ENCODE measurements around the gene NEK2. TPM values are rescaled to one million over a fixed set of nuclear protein-coding genes. Genes with fewer than 3 reads are reported as not detected.

NEK2 gene
- total RNA-seq, 4 donors from 2014 or later: 17.7 TPM; not detected in 3

DNA sequence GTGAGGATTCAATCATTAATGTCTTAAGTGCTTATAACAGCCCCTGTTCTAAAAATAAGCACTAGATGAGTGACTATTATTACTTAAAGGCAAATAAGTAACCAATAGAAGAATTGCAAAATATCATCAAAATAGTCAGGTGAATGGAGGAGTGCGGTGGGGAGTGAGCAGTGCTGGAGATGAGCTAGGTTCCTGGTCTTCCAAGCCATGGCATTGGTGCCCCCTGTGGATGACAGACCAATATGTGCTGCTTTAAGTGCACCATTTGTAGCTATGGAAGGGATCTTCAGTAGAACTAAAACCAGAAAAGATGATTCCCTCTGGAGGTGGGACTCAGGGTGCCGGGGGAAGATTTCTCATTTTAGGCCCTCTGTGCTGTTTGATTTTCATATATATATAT, 50.4 kb downstream of the NEK2 start:
- no peaks in the 10 kb centered on the region for H3K4me1 ChIP-seq

DNA sequence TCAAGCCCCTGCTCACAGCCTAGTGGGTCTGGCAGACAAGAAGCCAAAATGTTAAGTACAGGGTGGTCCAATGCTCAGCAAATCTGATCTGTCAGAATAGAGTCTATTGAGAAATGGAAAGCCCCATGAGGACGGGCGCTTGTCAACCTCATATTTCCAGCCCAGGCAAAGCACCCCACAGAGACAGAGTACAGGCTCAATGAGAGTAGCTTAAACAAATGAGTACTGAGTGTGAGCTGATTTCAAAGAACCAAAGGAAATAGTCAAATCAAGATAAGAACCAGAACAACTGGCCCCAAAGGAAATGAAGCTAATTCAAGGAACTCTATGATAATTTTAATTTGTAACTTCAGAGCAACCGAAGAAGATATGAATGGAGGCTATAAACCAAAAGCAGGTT, 51.9 kb downstream of the NEK2 start:
- no peak overlapping the region for H3K4me3 ChIP-seq
- no peaks in the 10 kb centered on the region for H3K9me3 ChIP-seq
- H3K27me3 ChIP-seq: no peaks in the 10 kb centered on the region
- no peak overlapping the region for H3K27ac ChIP-seq
- DNase-seq: no peak
- no peaks in the 10 kb centered on the region for H3K36me3 ChIP-seq
- intact Hi-C loops (cut with DNase I; ENCODE audit: low total_unique reads): no loop called here
- no peak for TF ChIP-seq POLR2A (IDR thresholded peaks at IDR 0.05)
- TF ChIP-seq, protein P1, sequence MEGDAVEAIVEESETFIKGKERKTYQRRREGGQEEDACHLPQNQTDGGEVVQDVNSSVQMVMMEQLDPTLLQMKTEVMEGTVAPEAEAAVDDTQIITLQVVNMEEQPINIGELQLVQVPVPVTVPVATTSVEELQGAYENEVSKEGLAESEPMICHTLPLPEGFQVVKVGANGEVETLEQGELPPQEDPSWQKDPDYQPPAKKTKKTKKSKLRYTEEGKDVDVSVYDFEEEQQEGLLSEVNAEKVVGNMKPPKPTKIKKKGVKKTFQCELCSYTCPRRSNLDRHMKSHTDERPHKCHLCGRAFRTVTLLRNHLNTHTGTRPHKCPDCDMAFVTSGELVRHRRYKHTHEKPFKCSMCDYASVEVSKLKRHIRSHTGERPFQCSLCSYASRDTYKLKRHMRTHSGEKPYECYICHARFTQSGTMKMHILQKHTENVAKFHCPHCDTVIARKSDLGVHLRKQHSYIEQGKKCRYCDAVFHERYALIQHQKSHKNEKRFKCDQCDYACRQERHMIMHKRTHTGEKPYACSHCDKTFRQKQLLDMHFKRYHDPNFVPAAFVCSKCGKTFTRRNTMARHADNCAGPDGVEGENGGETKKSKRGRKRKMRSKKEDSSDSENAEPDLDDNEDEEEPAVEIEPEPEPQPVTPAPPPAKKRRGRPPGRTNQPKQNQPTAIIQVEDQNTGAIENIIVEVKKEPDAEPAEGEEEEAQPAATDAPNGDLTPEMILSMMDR (IDR thresholded peaks at IDR 0.05): no peak
- no peaks in the 10 kb centered on the region for H3K4me1 ChIP-seq

More for the DNA sequence above, 50.4 kb downstream of the NEK2 start:
- TF ChIP-seq POLR2A (IDR thresholded peaks at IDR 0.05): no peak
- TF ChIP-seq, protein P1 (IDR thresholded peaks at IDR 0.05): peak in 1 of 4 experiments; percentile 30
- no peak overlapping the region for H3K4me3 ChIP-seq
- H3K36me3 ChIP-seq: no peaks in the 10 kb centered on the region
- H3K27ac ChIP-seq: no peak overlapping the region
- no peaks in the 10 kb centered on the region for H3K27me3 ChIP-seq
- DNase-seq: no peak
- intact Hi-C loops (cut with DNase I; ENCODE audit: low total_unique reads): no loop called here
- H3K9me3 ChIP-seq: no peaks in the 10 kb centered on the region

DNA sequence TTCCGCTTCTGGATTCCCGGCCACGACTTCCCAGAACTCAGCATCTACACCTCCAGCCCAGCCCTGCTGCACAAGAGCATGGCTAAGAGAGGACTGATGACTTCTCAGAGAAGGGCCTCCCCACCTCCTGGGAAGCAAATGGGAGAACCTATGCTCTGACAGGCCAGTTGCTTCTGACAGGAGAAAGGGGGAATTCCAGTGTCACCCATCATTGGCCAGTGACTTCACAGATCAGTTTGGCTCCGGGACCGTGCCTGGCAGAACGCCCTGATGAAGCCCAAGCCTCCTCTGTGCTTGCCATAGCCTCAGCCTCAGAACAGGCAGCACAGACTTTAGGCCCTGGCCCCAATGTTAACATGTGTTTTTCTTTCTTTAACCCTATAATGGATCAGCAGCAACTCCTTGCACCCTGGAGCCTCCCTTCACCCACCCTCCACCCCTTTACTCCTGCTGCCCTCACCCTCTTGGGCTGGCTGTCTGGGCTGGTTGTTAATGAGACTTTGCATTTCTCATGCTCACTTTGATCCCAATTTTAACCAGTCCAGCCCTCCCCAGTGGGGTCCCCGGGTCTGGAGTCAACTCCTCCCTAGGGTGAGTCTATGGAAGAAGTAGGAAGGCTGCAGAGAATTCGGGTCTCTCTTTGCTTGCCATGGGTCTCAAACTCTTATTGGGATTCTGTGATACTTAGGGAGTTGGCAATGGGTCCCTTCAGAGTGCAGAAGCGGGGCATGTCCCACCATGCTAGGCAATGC, 53.8 kb downstream of the NEK2 start:
- H3K9me3 ChIP-seq: no peaks in the 10 kb centered on the region
- no peaks in the 10 kb centered on the region for H3K36me3 ChIP-seq
- no peaks in the 10 kb centered on the region for H3K4me1 ChIP-seq
- TF ChIP-seq, protein P1 (IDR thresholded peaks at IDR 0.05): no peak
- no peak for TF ChIP-seq POLR2A (IDR thresholded peaks at IDR 0.05)
- intact Hi-C loops (cut with DNase I; ENCODE audit: low total_unique reads): no loop called here
- H3K27me3 ChIP-seq: no peaks in the 10 kb centered on the region
- H3K27ac ChIP-seq: no peak overlapping the region
- DNase-seq: no peak
- H3K4me3 ChIP-seq: no peak overlapping the region

DNA sequence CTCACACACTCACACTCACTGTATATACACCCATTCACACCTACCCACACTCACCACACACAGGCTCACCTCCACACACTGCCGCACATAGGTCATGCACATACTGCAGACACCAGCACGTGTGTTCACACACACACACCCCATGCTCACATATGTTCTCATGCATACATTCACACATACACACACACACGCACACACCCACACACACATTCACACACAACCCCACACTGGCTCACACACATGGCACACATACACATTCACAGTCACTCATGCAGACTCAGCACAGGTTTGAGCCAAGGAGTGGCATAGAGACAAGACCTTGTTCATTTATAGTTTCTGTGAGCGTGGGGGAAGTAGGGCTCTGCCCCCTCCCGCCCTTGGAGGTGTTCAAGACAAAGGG, 55.3 kb downstream of the NEK2 start:
- no peak for TF ChIP-seq POLR2A (IDR thresholded peaks at IDR 0.05)
- TF ChIP-seq, protein P1 (IDR thresholded peaks at IDR 0.05): no peak
- intact Hi-C loops (cut with DNase I; ENCODE audit: low total_unique reads): no loop called here
- H3K27ac ChIP-seq: no peak overlapping the region
- no peaks in the 10 kb centered on the region for H3K9me3 ChIP-seq
- H3K4me3 ChIP-seq: no peak overlapping the region
- DNase-seq: no peak
- H3K4me1 ChIP-seq: no peaks in the 10 kb centered on the region
- H3K27me3 ChIP-seq: no peaks in the 10 kb centered on the region
- no peaks in the 10 kb centered on the region for H3K36me3 ChIP-seq

DNA sequence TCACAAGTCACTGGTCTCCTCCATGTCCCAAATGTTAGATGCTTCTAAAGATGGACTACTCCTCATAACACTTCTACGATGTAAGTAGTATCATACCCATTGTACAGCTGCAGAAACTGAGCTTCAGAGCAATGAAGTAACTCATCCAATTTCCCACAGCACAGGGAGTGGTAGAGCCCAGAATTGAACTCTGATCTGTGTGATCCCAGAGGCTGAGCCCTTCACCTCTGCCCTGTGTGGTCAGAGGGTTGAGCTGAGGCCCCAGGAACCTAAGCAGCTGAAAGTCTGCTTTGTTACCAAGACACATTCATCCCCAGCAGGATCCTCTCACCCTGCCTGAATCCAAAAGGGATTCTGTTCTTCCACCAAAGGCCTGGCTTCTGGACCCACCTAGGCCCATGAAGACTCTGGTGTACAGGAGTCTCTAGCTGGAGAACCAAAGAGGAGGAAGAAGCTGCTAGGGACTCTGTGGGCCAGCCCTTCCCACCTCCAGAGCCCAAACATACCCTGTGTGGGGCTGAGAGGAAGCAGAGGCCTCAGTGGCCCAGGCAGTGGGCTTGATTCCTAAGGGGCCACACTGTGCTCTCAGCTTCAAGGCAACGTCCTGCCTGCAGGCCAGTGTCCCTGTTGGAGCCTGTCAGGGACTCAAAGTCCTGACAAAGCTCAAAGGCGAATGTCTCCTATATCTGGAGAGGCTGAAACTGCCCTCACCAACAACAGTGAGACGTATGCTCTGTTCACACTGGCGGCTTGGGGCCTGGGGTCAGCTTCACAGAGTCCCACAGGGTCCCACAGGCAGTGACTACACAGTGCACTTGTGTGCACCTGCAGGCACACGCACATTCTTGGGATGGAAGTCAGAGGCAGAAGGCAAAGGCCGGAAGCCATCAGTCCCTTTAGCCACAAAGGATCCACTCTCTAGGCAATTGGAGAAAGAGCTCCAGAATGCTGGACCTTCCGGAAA, 56.1 kb downstream of the NEK2 start:
- Histone ChIP-seq H3K27me3 (no peaks in the 10 kb centered on the region), H3K4me3 (no peak overlapping the region), H3K4me1 (no peaks in the 10 kb centered on the region), H3K27ac (no peak overlapping the region), H3K9me3 (no peaks in the 10 kb centered on the region), H3K36me3 (no peaks in the 10 kb centered on the region)
- no peak for DNase-seq
- intact Hi-C loops (cut with DNase I; ENCODE audit: low total_unique reads): no loop called here
- TF ChIP-seq, protein P1 (IDR thresholded peaks at IDR 0.05): no peak
- TF ChIP-seq POLR2A (IDR thresholded peaks at IDR 0.05): no peak

Data from uterus (tissue), 4 donors.